DMS114 treated with DMSO at 0.1 percent for 48 hours (cell line): ENCODE results near the gene MFAP3L.

Experiments
- DNase-seq: peaks from one replicate; lab custom pipeline; 2025; ENCODE audit not compliant: unreplicated experiment; lab: John Stamatoyannopoulos, UW

The MFAP3L gene

GRCh38 chr4:169993531-169993930 is 32.7 kb downstream of the MFAP3L start:
- no peak for DNase-seq

GRCh38 chr4:169988252-169988651 is 37.9 kb downstream of the MFAP3L start:
- DNase-seq, result no peak

GRCh38 chr4:169987327-169988228 is 38.6 kb downstream of the MFAP3L start:
- DNase-seq, result no peak

DNA sequence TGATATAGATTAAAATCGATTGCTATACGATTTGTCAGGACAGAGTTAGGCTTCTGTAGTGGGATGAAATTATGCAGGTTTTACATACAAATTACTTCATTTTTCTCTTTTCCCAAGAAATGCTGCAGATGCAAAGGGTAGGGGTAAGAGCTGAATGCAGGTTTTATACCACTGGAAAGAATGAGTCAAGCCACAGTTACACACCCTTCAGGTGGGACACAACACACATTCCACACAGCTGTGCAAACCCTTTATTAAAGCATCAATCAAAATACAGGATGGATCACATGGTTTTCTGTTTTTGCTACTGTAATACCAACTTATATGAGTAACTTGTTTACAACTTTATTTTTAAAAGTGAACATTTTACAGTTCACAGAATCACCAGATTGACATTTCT is 39.8 kb downstream of the MFAP3L start:
- no peak for DNase-seq

GRCh38 chr4:169985881-169986280 is 40.3 kb downstream of the MFAP3L start:
- DNase-seq, result no peak

DNA sequence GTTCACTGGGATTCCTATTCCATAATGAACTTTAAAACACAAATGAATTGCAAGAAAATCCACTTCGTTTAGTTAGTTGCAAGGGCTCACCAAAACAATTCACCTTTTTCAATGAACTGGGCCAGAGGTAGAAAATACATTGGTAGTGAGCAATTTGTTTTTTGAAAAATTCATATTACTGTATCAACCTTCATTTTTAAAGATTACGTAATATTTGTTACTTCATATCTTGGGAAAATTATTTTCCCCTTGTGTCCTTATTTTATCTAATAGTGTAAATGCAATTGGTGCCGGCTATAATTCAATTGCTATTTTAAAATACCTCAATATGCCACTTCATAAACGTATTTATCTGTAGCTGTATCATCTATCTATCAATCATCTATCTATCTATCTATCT is 41.5 kb downstream of the MFAP3L start:
- DNase-seq, result no peak

GRCh38 chr4:169984173-169984572 is 42.0 kb downstream of the MFAP3L start:
- DNase-seq, result no peak

- no peak for DNase-seq
Measured at GRCh38 chr4:169976951-169977350, 49.2 kb downstream of the MFAP3L start.

GRCh38 chr4:169975838-169976796 is 50.1 kb downstream of the MFAP3L start:
- DNase-seq, result no peak

DNA sequence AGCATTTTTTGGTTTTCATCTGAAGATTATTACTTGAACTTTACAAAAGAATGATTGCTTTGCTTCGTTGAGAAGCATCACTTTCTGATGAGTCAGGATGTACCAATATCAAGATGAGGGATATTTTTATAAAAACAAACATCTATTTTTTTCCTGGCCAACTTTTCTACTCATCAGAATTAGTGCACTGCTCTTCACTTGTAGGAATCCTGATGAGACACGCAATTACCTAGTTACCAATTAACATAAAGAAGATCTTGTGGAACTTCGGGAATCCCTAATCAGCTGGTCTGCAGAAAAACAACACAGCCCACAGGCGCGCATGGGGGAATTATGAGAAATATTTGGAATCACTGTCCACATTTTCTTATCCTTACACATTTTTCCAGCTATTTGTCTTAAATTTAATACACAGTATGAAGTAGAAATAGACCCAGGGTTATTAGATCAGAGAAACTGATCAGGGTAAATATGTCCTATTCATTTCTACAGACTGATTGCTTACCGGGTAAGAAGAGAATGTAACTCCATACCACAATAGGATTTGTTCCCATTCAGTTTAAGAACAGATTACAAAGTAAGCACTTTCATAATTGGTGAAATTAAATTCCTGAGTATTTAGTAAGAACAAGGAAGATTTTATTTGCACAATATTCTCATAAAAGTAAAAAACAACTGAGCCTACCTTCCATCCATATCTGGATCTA is 50.9 kb downstream of the MFAP3L start:
- DNase-seq, result no peak

DNA sequence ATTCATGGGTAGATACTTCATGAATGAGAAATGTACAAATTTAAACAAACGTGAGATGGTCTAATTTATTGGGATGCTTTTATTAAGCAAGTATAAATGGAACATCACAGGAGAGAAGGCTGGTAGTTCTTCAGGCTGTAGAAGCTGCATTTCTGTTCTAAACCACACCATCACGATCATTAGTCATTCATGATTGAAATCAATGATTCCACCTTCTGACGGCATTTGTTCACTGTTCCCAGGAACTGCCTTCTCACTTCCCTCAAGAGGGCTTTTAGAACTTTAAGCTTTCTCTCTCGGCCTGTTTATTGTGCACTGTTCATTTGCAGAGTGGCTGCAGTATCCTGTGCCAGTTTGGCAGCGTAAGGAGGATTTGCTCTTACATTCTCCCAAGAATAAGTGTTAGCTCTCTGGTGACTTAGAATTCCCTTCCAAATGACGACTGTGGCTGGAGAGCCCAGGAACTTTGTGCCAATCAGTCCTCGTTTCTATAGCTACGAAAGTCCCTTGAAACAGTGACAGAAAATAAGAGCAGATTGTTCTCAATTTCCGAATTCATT is 54.7 kb downstream of the MFAP3L start:
- DNase-seq, result no peak

DNA sequence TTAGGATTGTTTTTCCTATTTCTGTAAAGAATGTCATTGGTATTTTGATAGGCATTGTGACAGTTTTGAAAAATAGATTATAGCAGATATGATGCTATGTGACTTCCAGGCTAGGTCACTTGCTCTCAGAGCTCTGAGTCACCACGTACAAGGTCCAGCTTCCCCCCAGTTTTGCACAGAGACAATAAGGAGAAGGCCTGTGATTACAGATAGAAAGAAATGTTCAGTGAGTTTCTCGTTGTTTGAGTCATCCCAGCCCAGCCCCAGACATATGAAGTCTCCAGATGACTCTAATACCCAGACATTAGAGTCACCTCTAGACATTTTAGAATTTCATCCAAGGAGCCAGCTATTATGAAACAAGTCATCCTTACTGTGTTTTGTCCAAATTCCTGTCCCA is 57.2 kb downstream of the MFAP3L start:
- DNase-seq, result no peak

GRCh38 chr4:169963998-169964397 is 62.2 kb downstream of the MFAP3L start:
- no peak for DNase-seq

DNA sequence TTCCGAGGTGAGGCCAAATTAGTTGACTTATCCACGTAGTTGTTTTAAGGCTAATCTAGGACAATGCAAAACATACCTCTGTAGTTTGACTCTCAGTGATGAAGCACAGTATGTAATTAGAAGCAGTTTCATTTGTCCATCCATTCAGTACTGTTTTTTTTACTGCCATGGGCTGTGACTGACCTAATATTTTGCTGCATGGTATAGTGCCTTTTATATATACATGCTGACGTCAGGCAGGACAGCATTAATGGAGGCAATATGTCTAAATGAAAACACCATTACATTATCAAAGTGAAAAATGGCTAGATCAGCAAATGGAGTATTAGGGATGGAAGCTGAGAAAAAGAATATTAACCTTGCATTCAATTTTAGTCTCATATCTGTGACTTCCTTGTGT is 66.9 kb downstream of the MFAP3L start:
- DNase-seq, result no peak

DNA sequence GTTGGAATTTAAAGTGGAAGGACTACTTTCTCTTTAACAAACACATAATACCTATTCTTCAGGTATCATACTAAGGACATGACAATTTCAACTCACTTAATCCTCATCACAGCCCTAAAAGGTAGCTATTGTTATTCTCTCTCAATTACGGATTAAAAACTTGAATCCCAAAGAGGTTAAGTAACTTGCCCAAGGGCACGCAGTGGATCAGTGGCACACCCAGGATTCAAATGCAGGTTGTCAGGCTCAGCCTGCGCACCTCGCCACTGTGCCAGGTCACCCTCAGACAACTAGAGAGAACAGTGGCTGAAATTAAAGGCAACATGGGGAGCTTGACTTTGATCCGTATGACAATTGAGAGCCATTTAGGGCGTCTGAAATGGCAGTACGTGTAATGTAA is 67.6 kb downstream of the MFAP3L start:
- DNase-seq, result no peak

- DNase-seq, result no peak
Measured at GRCh38 chr4:169957785-169958184, 68.4 kb downstream of the MFAP3L start.

GRCh38 chr4:169956091-169956843 is 69.9 kb downstream of the MFAP3L start:
- no peak for DNase-seq

GRCh38 chr4:169955521-169955920 is 70.7 kb downstream of the MFAP3L start:
- no peak for DNase-seq

- no peak for DNase-seq
Measured at GRCh38 chr4:169952236-169953002, 73.8 kb downstream of the MFAP3L start.
